Lower leg skin (tissue), 3 donors: ENCODE data around the gene TMEM132E.

Experiments used
- POLR2A ChIP-seq, 2 donors: fragments of 450-650 bp; IDR thresholded peaks; one replicate each; pipeline ENCODE4 v1.6.1; 2016 to 2017; ENCODE audit warnings: antibody characterized with exemption in 2 of 2, mild to moderate bottlenecking in 1 of 2, moderate library complexity in 1 of 2
- TF ChIP-seq, protein P1 (sequence below), 3 donors: fragments of 450-650 bp; IDR thresholded peaks; one replicate each; pipeline ENCODE4 v1.5.1; 2016; ENCODE audit warnings: antibody characterized with exemption in 3 of 3, mild to moderate bottlenecking in 3 of 3, moderate library complexity in 2 of 3

GRCh38 chr17:34610039-34610438 lies 30.7 kb downstream of the TMEM132E start:
- TF ChIP-seq, protein P1, sequence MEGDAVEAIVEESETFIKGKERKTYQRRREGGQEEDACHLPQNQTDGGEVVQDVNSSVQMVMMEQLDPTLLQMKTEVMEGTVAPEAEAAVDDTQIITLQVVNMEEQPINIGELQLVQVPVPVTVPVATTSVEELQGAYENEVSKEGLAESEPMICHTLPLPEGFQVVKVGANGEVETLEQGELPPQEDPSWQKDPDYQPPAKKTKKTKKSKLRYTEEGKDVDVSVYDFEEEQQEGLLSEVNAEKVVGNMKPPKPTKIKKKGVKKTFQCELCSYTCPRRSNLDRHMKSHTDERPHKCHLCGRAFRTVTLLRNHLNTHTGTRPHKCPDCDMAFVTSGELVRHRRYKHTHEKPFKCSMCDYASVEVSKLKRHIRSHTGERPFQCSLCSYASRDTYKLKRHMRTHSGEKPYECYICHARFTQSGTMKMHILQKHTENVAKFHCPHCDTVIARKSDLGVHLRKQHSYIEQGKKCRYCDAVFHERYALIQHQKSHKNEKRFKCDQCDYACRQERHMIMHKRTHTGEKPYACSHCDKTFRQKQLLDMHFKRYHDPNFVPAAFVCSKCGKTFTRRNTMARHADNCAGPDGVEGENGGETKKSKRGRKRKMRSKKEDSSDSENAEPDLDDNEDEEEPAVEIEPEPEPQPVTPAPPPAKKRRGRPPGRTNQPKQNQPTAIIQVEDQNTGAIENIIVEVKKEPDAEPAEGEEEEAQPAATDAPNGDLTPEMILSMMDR (IDR thresholded peaks at IDR 0.05) = no peak
- no peak for TF ChIP-seq POLR2A (IDR thresholded peaks at IDR 0.05)
